Lower leg skin (tissue), 4 donors: Measurements from ENCODE around the gene RCAN3. TPM values are rescaled to one million over a fixed set of nuclear protein-coding genes. Genes with fewer than 3 reads are reported as not detected.

ENCODE experiments used
- DNase-seq, 2 donors: peaks; one replicate each; pipeline ENCODE4 v3.0.0-alpha.2; 2019; ENCODE audit warnings: low spot score in 2 of 2
- H3K4me3 ChIP-seq: fragments of 200-600 bp; sonication (generic); 2 replicates; pipeline ENCODE4 v1.5.1; 2017; ENCODE audit warnings: mild to moderate bottlenecking, low read depth; ENCODE audit not compliant: poor library complexity, severe bottlenecking
- CTCF ChIP-seq, 3 donors: fragments of 450-650 bp; IDR thresholded peaks; one replicate each; pipeline ENCODE4 v1.5.1; 2016; ENCODE audit warnings: antibody characterized with exemption in 3 of 3, mild to moderate bottlenecking in 3 of 3, moderate library complexity in 2 of 3
- POLR2A ChIP-seq, 2 donors: fragments of 450-650 bp; IDR thresholded peaks; one replicate each; pipeline ENCODE4 v1.6.1; 2016 to 2017; ENCODE audit warnings: antibody characterized with exemption in 2 of 2, mild to moderate bottlenecking in 1 of 2, moderate library complexity in 1 of 2
- WGBS, 2 donors: methylation state at CpG; one replicate each; pipeline ENCODE4 v1.1.5; 2018; 5-methylcytosine and 5-hydroxymethylcytosine counted together
- intact Hi-C: fragments of 100-400 bp; cut with DNase I; formaldehyde crosslinking; loops from one replicate; pipeline ENCODE4 v1.15.0; 2023; ENCODE audit warnings: low total_unique reads
- total RNA-seq, 4 donors: library from RNA; depleted of rRNA; stranded (reverse); fragments of >200 nt; gene quantifications; one replicate each; pipeline ENCODE4 v1.1.0, GENCODE V29; 2016

Gene RCAN3
- total RNA-seq: 10 to 100 TPM; 24.0 to 38.0 (median 29.4) TPM

GRCh38 chr1:24502709-24503058 is at the start of gene RCAN3:
TSS of gene RCAN3 (plus strand) at chr1:24502836. CDS start at chr1:24514373, 11,537 bp downstream.
- TF ChIP-seq CTCF (IDR thresholded peaks at IDR 0.05) (no peak), POLR2A (IDR thresholded peaks at IDR 0.05) (no peak)
- DNase-seq: peak; percentile 68 to 95
- intact Hi-C loops: no loop called here
- 0% methylated on average over 7 of the region's 53 CpGs; no CpG with 5 or more reads in 1 of the 2 donors for WGBS, 2 donors
- H3K4me3 ChIP-seq: peak within 1 kb of the TSS; percentile 63

- 92 to 93% methylated on average over 8 of the region's 8 CpGs for WGBS, 2 donors
- TF ChIP-seq CTCF (IDR thresholded peaks at IDR 0.05): no peak
- TF ChIP-seq POLR2A (IDR thresholded peaks at IDR 0.05): no peak
- intact Hi-C loops: no loop called here
- DNase-seq: peak in 1 of 2 donors; percentile 15
- no peak overlapping the region for H3K4me3 ChIP-seq
Observed at GRCh38 chr1:24452922-24453485, 49.6 kb upstream of the RCAN3 start.

GRCh38 chr1:24454673-24455072 is 48.0 kb upstream of the RCAN3 start:
- DNase-seq: peak in 1 of 2 donors; percentile 45
- WGBS, 2 donors: 84% methylated on average over 5 of the region's 5 CpGs
- intact Hi-C loops: no loop called here
- TF ChIP-seq CTCF (IDR thresholded peaks at IDR 0.05): no peak
- TF ChIP-seq POLR2A (IDR thresholded peaks at IDR 0.05): no peak
- H3K4me3 ChIP-seq: no peak overlapping the region

- no peak overlapping the region for H3K4me3 ChIP-seq
- TF ChIP-seq CTCF (IDR thresholded peaks at IDR 0.05): no peak
- no peak for TF ChIP-seq POLR2A (IDR thresholded peaks at IDR 0.05)
- intact Hi-C loops: no loop called here
- peak in 1 of 2 donors; percentile 14 for DNase-seq
- 94 to 97% methylated on average over 5 of the region's 5 CpGs for WGBS, 2 donors
Observed at GRCh38 chr1:24455272-24455671, 47.4 kb upstream of the RCAN3 start.

- intact Hi-C loops: no loop called here
- TF ChIP-seq CTCF (IDR thresholded peaks at IDR 0.05) (no peak), POLR2A (IDR thresholded peaks at IDR 0.05) (no peak)
- WGBS, 2 donors: 92 to 97% methylated on average over 3 of the region's 3 CpGs
- DNase-seq: peak in 1 of 2 donors; percentile 46
- H3K4me3 ChIP-seq: no peak overlapping the region
Observed at GRCh38 chr1:24457866-24458265, 44.8 kb upstream of the RCAN3 start.
